PC-3 (cell line): ENCODE measurements around the gene MSH2.

Experiments
- CTCF ChIP-seq: fragments of 300-600 bp; sonication (generic); conservative IDR thresholded peaks from 2 replicates; pipeline ENCODE4 v1.5.1; 2017; ENCODE audit warnings: antibody characterized with exemption, low read depth, mild to moderate bottlenecking, low read length
- EZH2 ChIP-seq: fragments of 300-600 bp; sonication (generic); IDR thresholded peaks from one replicate; pipeline ENCODE4 v1.6.1; 2017; ENCODE audit warnings: antibody characterized with exemption, mild to moderate bottlenecking, low read length; ENCODE audit not compliant: unreplicated experiment

- TF ChIP-seq EZH2 (no peak), CTCF (no peak)
Observed at GRCh38 chr2:47503481-47504070, 100.6 kb downstream of the MSH2 start.
